H1 (cell line): ENCODE measurements around the gene GNAO1. TPM values are rescaled to one million over a fixed set of nuclear protein-coding genes. Genes with fewer than 3 reads are reported as not detected.

ENCODE experiments used
- CBX8 ChIP-seq: fragments of 300-800, 300-1000 bp; sonication (generic); IDR thresholded peaks from 2 replicates; pipeline ENCODE4 v1.7.1; 2016; ENCODE audit warnings: low read depth, low read length, borderline replicate concordance
- CHD1 ChIP-seq: IDR thresholded peaks from 2 replicates; pipeline ENCODE4 v1.6.1; 2012; ENCODE audit warnings: low read depth, low read length, improper control_type of control experiment
- CHD7 ChIP-seq: fragments of 300-600 bp; sonication (generic); IDR thresholded peaks from 2 replicates; pipeline ENCODE4 v1.7.1; 2012; ENCODE audit warnings: low read length, moderate library complexity, mild to moderate bottlenecking, inconsistent platforms; ENCODE audit not compliant: insufficient replicate concordance
- E2F6 ChIP-seq: IDR thresholded peaks from 2 replicates; pipeline ENCODE4 v1.6.1; 2012; ENCODE audit warnings: inconsistent platforms
- KDM1A ChIP-seq: fragments of 200-600, 300-600 bp; sonication (generic); IDR thresholded peaks from 2 replicates; pipeline ENCODE4 v1.7.1; 2016; ENCODE audit warnings: mild to moderate bottlenecking, low read length, borderline replicate concordance
- PHF8 ChIP-seq: fragments of 200-600 bp; sonication (generic); conservative IDR thresholded peaks from 2 replicates; pipeline ENCODE4 v1.7.1; 2012; ENCODE audit warnings: low read depth, mild to moderate bottlenecking, inconsistent platforms, low read length, moderate library complexity
- RAD21 ChIP-seq, 2 experiments: IDR thresholded peaks in 1 of 2; conservative IDR thresholded peaks in 1 of 2; 2 replicates each; pipeline ENCODE4 v1.6.1; 2011; ENCODE audit warnings: low read depth in 2 of 2, low read length in 2 of 2, improper control_type of control experiment in 1 of 2, inconsistent platforms in 1 of 2, mild to moderate bottlenecking in 1 of 2, moderate library complexity in 1 of 2
- TEAD4 ChIP-seq: IDR thresholded peaks from 2 replicates; pipeline ENCODE4 v1.6.1; 2012; ENCODE audit warnings: low read depth, low read length, inconsistent platforms, mixed read lengths
- ZNF274 ChIP-seq: IDR thresholded peaks from 2 replicates; pipeline ENCODE4 v1.7.0; 2012; ENCODE audit warnings: low read length, borderline replicate concordance; ENCODE audit errors: extremely low read depth
- polyA plus RNA-seq, 7 experiments: library from polyadenylated mRNA; depleted of rRNA in 3 of 7; stranded (reverse) in 5 of 7; unstranded in 2 of 7; fragments of >200 nt in 5 of 7; fragments of 200-250 nt in 2 of 7; gene quantifications; 1 replicate in 5 of 7; 2 replicates in 1 of 7; 4 replicates in 1 of 7; pipeline versions ENCODE4 v1.2.1 to v1.2.3, GENCODE V29; 2011 to 2013; ENCODE audit warnings: missing spikeins in 2 of 7, mixed read lengths in 2 of 7
- total RNA-seq: library from RNA; stranded (reverse); fragmentation: NEBNext Ultra II Directional; extraction: Animal tissue kit (Norgen Biotek cat#: 25700); gene quantifications from 2 replicates; pipeline ENCODE4 v1.2.1, GENCODE V29; 2021

Gene GNAO1
- total and polyA plus RNA-seq, 2 of the 8 experiments (the other 6 are each of a cell fraction or from before 2014, with no cell fraction given), result 6.7 to 34.4 TPM

GRCh38 chr16:56196381-56196780 is 5.1 kb downstream of the GNAO1 start (continued):
- TF ChIP-seq CHD7, result no peak
- no peak for TF ChIP-seq ZNF274
- TF ChIP-seq CBX8, result no peak
- no peak for TF ChIP-seq CHD1
- TF ChIP-seq RAD21 (IDR thresholded peaks at IDR 0.05 in 1 of 2, conservative IDR thresholded peaks at IDR 0.05 in 1 of 2; ENCODE audit: low read depth in 2 of 2, low read length in 2 of 2), result no peak
- TF ChIP-seq E2F6, result no peak
- no peak for TF ChIP-seq KDM1A
- no peak for TF ChIP-seq PHF8
- TF ChIP-seq TEAD4, result no peak
